ENCODE results near the gene BUD31. TPM values are rescaled to one million over a fixed set of nuclear protein-coding genes. Genes with fewer than 3 reads are reported as not detected.

BUD31 gene
- total RNA-seq, 1 experiment from 2014 or later = 154 TPM

DNA sequence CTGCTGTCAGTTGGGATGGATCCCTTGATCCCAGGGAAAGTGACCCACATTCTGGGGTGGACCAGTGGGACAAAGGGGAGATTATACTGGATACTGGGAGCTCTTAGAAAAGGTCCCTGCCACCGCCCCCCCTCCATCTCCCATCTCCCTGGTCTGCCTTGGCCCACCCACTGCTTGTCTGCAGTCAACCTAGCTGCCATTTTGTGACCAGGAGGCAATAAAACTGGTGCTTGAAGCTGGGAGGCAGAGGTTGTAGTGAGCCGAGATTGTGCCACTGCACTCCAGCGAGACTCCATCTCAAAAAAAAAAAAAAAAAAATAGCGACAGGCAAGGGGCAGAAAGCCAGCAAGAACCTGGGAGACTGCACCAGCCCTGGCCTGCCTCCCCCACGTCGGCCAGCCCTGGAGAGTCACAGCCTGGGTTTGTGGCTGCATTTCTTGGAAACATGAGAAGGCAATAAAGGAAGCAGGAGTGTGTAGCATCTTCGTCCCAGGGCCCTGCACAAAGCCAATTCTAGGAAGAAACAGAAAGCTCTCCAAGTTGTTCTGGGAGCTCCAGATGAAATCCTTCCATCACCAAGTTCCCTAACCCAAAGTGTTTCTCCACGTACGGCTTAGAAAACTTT is 38.9 kb upstream of the BUD31 start:
- Histone ChIP-seq H3K27ac (ENCODE audit: low read depth, low read length) (no peak overlapping the region), H3K79me2 (ENCODE audit: insufficient read depth, low read length) (peaks cover under 1% of the 10 kb centered on the region; the same call in 1 of the 2 replicates), H3K4me1 (ENCODE audit: control insufficient read depth in 1 of 2, insufficient read depth in 2 of 2, low read length in 2 of 2) (peaks cover 26 to 57% of the 10 kb centered on the region in 2 experiments), H3K9me3 (ENCODE audit: control insufficient read depth in 1 of 2, insufficient read depth in 1 of 2, low read depth in 1 of 2, low read length in 2 of 2) (no peaks in the 10 kb centered on the region), H3K4me3 (replicated peaks in 1 of 2; ENCODE audit: low read depth in 1 of 2, low read length in 2 of 2) (no peak overlapping the region), H4K20me1 (ENCODE audit: insufficient read depth) (no peaks in the 10 kb centered on the region), H3K4me2 (ENCODE audit: low read length) (no peak overlapping the region), H3K36me3 (ENCODE audit: control insufficient read depth in 1 of 2, insufficient read depth in 2 of 2, low read length in 2 of 2) (peaks cover 7 to 17% of the 10 kb centered on the region in 2 experiments; a peak in 2 of 4 replicates), H3K9ac (ENCODE audit: low read length) (no peak overlapping the region), H3K27me3 (ENCODE audit: insufficient read depth, low read length) (no peaks in the 10 kb centered on the region), H2AFZ (ENCODE audit: low read depth, low read length, poor library complexity, severe bottlenecking) (no peak overlapping the region), H3K9me2 (ENCODE audit: insufficient read depth) (no peaks in the 10 kb centered on the region)
- CTCF ChIA-PET = no interaction called here
- RAD21 ChIA-PET (ENCODE audit: low non-redundant PET in 1 of 2, low total read pairs in 2 of 2, uncharacterized antibody in 2 of 2, unreplicated experiment in 2 of 2) = no interaction called here
- TF ChIP-seq, protein P1, sequence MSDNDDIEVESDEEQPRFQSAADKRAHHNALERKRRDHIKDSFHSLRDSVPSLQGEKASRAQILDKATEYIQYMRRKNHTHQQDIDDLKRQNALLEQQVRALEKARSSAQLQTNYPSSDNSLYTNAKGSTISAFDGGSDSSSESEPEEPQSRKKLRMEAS (IDR thresholded peaks at IDR 0.05) = no peak
- intact Hi-C loops (cut with micrococcal nuclease) = no loop called here
- POLR2A ChIA-PET = no interaction called here
- no TSS peak for BruUV-seq (replicated peaks)
- no peak for DNase-seq (ENCODE audit: low read depth, low spot score)
- ATAC-seq = no peak

DNA sequence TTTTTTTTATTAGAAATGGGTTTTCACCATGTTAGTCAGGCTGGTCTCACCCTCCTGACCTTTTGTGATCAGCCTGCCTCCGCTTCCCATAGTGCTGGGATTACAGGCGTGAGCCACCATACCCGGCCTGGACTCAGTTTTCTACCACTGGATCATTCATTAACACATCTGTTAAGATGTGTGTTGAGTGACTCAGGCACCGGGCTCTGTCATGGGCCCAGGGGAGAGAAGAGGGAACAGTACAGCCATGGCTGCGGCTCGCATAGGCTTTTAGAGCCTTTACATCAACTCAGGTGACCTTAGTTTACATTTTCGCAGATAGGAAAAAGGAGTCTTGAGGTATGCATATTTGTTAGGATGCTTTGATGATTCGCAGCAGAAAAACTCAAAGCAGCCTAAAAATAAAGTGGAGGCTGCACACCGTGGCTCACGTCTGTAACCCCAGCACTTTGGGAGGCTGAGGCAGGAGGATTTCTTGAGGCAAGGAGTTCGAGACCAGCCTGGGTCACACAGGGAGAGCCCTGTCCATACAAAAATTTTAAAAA is 37.3 kb upstream of the BUD31 start:
- Histone ChIP-seq H3K4me1 (ENCODE audit: control insufficient read depth in 1 of 2, insufficient read depth in 2 of 2, low read length in 2 of 2) (peaks cover 24 to 54% of the 10 kb centered on the region in 2 experiments), H3K9ac (ENCODE audit: low read length) (peak overlapping the region; percentile 33), H3K79me2 (ENCODE audit: insufficient read depth, low read length) (peaks cover 16% of the 10 kb centered on the region), H4K20me1 (ENCODE audit: insufficient read depth) (no peaks in the 10 kb centered on the region), H2AFZ (ENCODE audit: low read depth, low read length, poor library complexity, severe bottlenecking) (no peak overlapping the region), H3K9me2 (ENCODE audit: insufficient read depth) (no peaks in the 10 kb centered on the region), H3K9me3 (ENCODE audit: control insufficient read depth in 1 of 2, insufficient read depth in 1 of 2, low read depth in 1 of 2, low read length in 2 of 2) (no peaks in the 10 kb centered on the region), H3K4me2 (ENCODE audit: low read length) (peak overlapping the region; percentile 71), H3K27me3 (ENCODE audit: insufficient read depth, low read length) (no peaks in the 10 kb centered on the region), H3K4me3 (replicated peaks in 1 of 2; ENCODE audit: low read depth in 1 of 2, low read length in 2 of 2) (no peak overlapping the region; a peak in 1 of 4 replicates), H3K36me3 (ENCODE audit: control insufficient read depth in 1 of 2, insufficient read depth in 2 of 2, low read length in 2 of 2) (peaks cover 2 to 8% of the 10 kb centered on the region in 2 experiments; a peak in 2 of 4 replicates), H3K27ac (ENCODE audit: low read depth, low read length) (no peak overlapping the region)
- BruUV-seq (replicated peaks) = no TSS peak
- ChIA-PET POLR2A (no interaction called here), RAD21 (ENCODE audit: low non-redundant PET in 1 of 2, low total read pairs in 2 of 2, uncharacterized antibody in 2 of 2, unreplicated experiment in 2 of 2) (no interaction called here), CTCF (no interaction called here)
- DNase-seq (ENCODE audit: low read depth, low spot score) (no peak), ATAC-seq (no peak)
- intact Hi-C loops (cut with micrococcal nuclease) = no loop called here
- TF ChIP-seq, protein P2, sequence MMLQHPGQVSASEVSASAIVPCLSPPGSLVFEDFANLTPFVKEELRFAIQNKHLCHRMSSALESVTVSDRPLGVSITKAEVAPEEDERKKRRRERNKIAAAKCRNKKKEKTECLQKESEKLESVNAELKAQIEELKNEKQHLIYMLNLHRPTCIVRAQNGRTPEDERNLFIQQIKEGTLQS (IDR thresholded peaks at IDR 0.05) = no peak
- TF ChIP-seq ELF1 (IDR thresholded peaks at IDR 0.05; ENCODE audit: borderline replicate concordance, low read depth) (no peak), POLR2A (IDR thresholded peaks at IDR 0.05; ENCODE audit: borderline replicate concordance, extremely low read depth, insufficient read depth, insufficient read length) (no peak)
- TF ChIP-seq, protein P3, sequence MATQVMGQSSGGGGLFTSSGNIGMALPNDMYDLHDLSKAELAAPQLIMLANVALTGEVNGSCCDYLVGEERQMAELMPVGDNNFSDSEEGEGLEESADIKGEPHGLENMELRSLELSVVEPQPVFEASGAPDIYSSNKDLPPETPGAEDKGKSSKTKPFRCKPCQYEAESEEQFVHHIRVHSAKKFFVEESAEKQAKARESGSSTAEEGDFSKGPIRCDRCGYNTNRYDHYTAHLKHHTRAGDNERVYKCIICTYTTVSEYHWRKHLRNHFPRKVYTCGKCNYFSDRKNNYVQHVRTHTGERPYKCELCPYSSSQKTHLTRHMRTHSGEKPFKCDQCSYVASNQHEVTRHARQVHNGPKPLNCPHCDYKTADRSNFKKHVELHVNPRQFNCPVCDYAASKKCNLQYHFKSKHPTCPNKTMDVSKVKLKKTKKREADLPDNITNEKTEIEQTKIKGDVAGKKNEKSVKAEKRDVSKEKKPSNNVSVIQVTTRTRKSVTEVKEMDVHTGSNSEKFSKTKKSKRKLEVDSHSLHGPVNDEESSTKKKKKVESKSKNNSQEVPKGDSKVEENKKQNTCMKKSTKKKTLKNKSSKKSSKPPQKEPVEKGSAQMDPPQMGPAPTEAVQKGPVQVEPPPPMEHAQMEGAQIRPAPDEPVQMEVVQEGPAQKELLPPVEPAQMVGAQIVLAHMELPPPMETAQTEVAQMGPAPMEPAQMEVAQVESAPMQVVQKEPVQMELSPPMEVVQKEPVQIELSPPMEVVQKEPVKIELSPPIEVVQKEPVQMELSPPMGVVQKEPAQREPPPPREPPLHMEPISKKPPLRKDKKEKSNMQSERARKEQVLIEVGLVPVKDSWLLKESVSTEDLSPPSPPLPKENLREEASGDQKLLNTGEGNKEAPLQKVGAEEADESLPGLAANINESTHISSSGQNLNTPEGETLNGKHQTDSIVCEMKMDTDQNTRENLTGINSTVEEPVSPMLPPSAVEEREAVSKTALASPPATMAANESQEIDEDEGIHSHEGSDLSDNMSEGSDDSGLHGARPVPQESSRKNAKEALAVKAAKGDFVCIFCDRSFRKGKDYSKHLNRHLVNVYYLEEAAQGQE (IDR thresholded peaks at IDR 0.05; ENCODE audit: low read depth) = no peak

Data from HCT116 (cell line).